Erythroblast (primary cell): ENCODE data around the gene FAM234A.

Experiments used
- GATA1 ChIP-seq: IDR thresholded peaks from 2 replicates; pipeline ENCODE4 v1.6.1; 2011; ENCODE audit warnings: low read depth, mild to moderate bottlenecking, control low read depth, low read length, moderate library complexity
- POLR2A ChIP-seq: IDR thresholded peaks from 2 replicates; pipeline ENCODE4 v1.6.1; 2011; ENCODE audit warnings: mild to moderate bottlenecking, low read length

DNA sequence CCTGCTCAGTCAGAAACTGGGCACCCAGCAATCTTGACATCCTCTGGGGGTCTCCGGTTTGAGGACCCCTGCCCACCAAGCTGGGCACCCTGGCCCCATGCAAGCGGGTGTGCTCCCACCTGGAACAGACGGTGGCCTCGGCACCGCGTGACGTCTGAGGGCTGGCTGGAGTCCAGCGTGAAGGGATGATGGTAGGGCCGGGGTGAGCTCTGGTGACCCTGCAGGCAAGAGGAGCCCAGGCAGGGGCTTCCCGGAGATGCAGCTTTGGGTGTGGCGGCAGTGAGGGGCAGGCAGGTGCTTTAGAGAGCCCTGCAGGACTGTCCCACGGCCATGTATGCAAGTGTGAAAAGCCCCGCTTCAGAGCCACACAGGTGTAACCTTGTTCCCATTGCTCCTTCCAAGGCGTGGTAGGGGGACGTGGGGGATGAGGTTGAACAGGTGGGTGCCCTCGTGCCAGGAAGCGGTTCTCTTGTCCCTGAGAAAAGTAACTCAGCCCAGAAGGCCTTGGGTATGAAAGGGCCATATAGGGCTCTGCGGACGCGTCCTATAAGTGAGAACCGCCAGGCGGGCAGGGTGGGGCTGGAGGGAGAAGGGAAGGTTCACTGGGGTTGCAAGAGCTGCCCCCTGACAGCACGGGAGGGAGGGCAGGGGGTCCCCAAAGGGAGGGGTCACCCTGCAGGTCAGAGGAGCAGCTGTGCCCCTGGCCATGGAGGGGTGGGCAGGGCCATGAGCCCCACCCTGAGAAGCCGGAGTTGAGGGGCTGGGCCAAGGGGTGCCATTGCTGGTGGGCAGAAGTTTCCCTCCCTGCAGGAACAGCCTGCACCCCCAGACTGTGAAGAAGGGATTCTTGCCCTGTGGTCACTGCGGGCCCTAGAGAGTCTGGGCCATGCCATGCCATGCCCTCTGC, 31.9 kb downstream of the FAM234A start:
- TF ChIP-seq POLR2A (no peak), GATA1 (no peak)
